NT2/D1 (cell line): ENCODE measurements around the gene ANKRD36.
"Not testable (repeated sequence)": the region's sequence is repeated elsewhere in the genome, so short reads cannot be mapped to it uniquely, and the experiment has no call there.

ENCODE experiments used
- SUZ12 ChIP-seq: IDR thresholded peaks from 2 replicates; pipeline ENCODE4 v1.6.1; 2011; ENCODE audit not compliant: insufficient read length, insufficient read depth; ENCODE audit errors: extremely low read depth
- YY1 ChIP-seq: IDR thresholded peaks from 2 replicates; pipeline ENCODE4 v1.6.1; 2011; ENCODE audit not compliant: insufficient read length, insufficient read depth

DNA sequence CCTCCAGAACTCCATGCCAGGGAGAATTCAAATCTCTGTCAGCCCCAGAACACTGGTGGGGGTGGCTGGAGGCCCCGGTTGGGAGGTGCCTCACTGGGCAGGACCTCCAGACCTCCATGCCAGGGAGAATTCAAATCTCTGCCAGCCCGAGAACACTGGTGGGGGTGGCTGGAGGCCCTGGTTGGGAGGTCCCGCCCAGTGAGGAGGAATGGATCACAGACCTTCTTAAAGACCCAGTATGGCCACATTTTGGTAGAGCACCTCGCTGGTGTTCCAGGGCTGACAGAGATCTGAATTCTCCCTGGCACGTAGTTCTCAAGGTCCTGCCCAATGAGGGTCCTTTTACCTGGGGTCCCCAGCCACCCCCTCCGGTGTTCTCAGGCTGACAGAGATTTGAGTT, 153.5 kb downstream of the ANKRD36 start:
- not testable (repeated sequence) for TF ChIP-seq YY1, SUZ12
